ENCODE measurements around the gene HIGD2B. TPM values are rescaled to one million over a fixed set of nuclear protein-coding genes. Genes with fewer than 3 reads are reported as not detected.
"Not testable (repeated sequence)": the region's sequence is repeated elsewhere in the genome, so short reads cannot be mapped to it uniquely, and the experiment has no call there.

HIGD2B gene
- total RNA-seq, 1 experiment from 2014 or later = not detected

- no peaks in the 10 kb centered on the region for H3K27me3 ChIP-seq (replicated peaks; ENCODE audit: insufficient read depth, low read depth, low read length, poor library complexity)
- H3K36me3 ChIP-seq (ENCODE audit: insufficient read depth, low read length, poor library complexity, severe bottlenecking) = peaks cover 8% of the 10 kb centered on the region
- ChIA-PET POLR2A (ENCODE audit: low non-redundant PET) (no interaction called here), CTCF (no interaction called here)
- no TSS peak for BruUV-seq (replicated peaks)
- no peaks in the 10 kb centered on the region for H3K4me1 ChIP-seq (ENCODE audit: insufficient read depth, low read length, poor library complexity, severe bottlenecking)
- H3K27ac ChIP-seq (ENCODE audit: low read depth, low read length, poor library complexity, severe bottlenecking) = no peak overlapping the region
- no peak for DNase-seq (ENCODE audit: low spot score)
- intact Hi-C loops (cut with micrococcal nuclease; ENCODE audit: unreplicated experiment) = loop anchor here (10.0 kb wide), 1 partner anchor 358 kb away; no protein-coding TSS in a partner anchor
- TF ChIP-seq EZH2 (IDR thresholded peaks at IDR 0.05; ENCODE audit: borderline replicate concordance, low read depth, low read length, poor library complexity, severe bottlenecking) = no peak
- H3K9me3 ChIP-seq (ENCODE audit: low read depth, low read length, poor library complexity, severe bottlenecking) = no peaks in the 10 kb centered on the region
- no peak overlapping the region for H3K4me3 ChIP-seq (ENCODE audit: low read depth, low read length, poor library complexity, severe bottlenecking)
These were observed 41.2 kb upstream of the HIGD2B start for GRCh38 chr15:72727154-72727553.

DNA sequence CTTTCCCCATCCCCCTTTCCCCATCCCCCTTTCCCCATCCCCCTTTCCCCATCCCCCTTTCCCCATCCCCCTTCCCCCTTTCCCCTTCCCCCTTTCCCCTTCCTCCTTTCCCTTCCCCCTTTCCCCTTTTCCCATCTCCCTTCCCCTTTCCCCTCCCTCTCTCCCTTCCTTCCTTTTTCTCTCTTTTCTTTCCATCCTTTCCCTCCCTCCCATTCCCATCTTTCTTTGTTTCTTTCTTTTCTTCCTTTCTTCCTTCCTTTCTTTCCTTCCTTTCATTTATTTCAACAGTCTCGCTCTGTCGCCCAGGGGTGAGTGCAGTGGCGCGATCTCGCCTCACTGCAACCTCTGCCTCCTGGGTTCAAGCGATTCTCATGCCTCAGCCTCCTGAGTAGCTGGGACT lies 39.9 kb upstream of the HIGD2B start:
- intact Hi-C loops (cut with micrococcal nuclease; ENCODE audit: unreplicated experiment) = loop anchor here (10.0 kb wide), 1 partner anchor 359 kb away; no protein-coding TSS in a partner anchor
- H3K27ac ChIP-seq (ENCODE audit: low read depth, low read length, poor library complexity, severe bottlenecking); H3K27me3 ChIP-seq (replicated peaks; ENCODE audit: insufficient read depth, low read depth, low read length, poor library complexity); POLR2A ChIA-PET (ENCODE audit: low non-redundant PET); CTCF ChIA-PET; BruUV-seq (replicated peaks); H3K4me1 ChIP-seq (ENCODE audit: insufficient read depth, low read length, poor library complexity, severe bottlenecking); DNase-seq (ENCODE audit: low spot score); H3K36me3 ChIP-seq (ENCODE audit: insufficient read depth, low read length, poor library complexity, severe bottlenecking); H3K9me3 ChIP-seq (ENCODE audit: low read depth, low read length, poor library complexity, severe bottlenecking); H3K4me3 ChIP-seq (ENCODE audit: low read depth, low read length, poor library complexity, severe bottlenecking): not testable (repeated sequence)

GRCh38 chr15:72725446-72725845 lies 39.5 kb upstream of the HIGD2B start:
- CTCF ChIA-PET = no interaction called here
- BruUV-seq (replicated peaks) = no TSS peak

GRCh38 chr15:72724028-72724427 lies 38.0 kb upstream of the HIGD2B start:
- DNase-seq (ENCODE audit: low spot score) = no peak
- BruUV-seq (replicated peaks) = no TSS peak
- POLR2A ChIA-PET (ENCODE audit: low non-redundant PET) = no interaction called here

More at GRCh38 chr15:72725446-72725845, 39.5 kb upstream of the HIGD2B start:
- Histone ChIP-seq H3K27ac (ENCODE audit: low read depth, low read length, poor library complexity, severe bottlenecking) (no peak overlapping the region), H3K4me3 (ENCODE audit: low read depth, low read length, poor library complexity, severe bottlenecking) (no peak overlapping the region), H3K4me1 (ENCODE audit: insufficient read depth, low read length, poor library complexity, severe bottlenecking) (no peaks in the 10 kb centered on the region), H3K36me3 (ENCODE audit: insufficient read depth, low read length, poor library complexity, severe bottlenecking) (no peaks in the 10 kb centered on the region), H3K9me3 (ENCODE audit: low read depth, low read length, poor library complexity, severe bottlenecking) (no peaks in the 10 kb centered on the region), H3K27me3 (replicated peaks; ENCODE audit: insufficient read depth, low read depth, low read length, poor library complexity) (no peaks in the 10 kb centered on the region)
- DNase-seq (ENCODE audit: low spot score) = no peak
- TF ChIP-seq CTCF (conservative IDR thresholded peaks at IDR 0.05; ENCODE audit: low read depth, low read length) = no peak
- TF ChIP-seq EZH2 (IDR thresholded peaks at IDR 0.05; ENCODE audit: borderline replicate concordance, low read depth, low read length, poor library complexity, severe bottlenecking) = no peak
- POLR2A ChIA-PET (ENCODE audit: low non-redundant PET) = no interaction called here
- intact Hi-C loops (cut with micrococcal nuclease; ENCODE audit: unreplicated experiment) = loop anchor here (10.0 kb wide), 1 partner anchor 359 kb away; no protein-coding TSS in a partner anchor

More at GRCh38 chr15:72724028-72724427, 38.0 kb upstream of the HIGD2B start:
- Histone ChIP-seq H3K36me3 (ENCODE audit: insufficient read depth, low read length, poor library complexity, severe bottlenecking) (no peaks in the 10 kb centered on the region), H3K27ac (ENCODE audit: low read depth, low read length, poor library complexity, severe bottlenecking) (no peak overlapping the region), H3K4me3 (ENCODE audit: low read depth, low read length, poor library complexity, severe bottlenecking) (no peak overlapping the region), H3K9me3 (ENCODE audit: low read depth, low read length, poor library complexity, severe bottlenecking) (no peaks in the 10 kb centered on the region), H3K4me1 (ENCODE audit: insufficient read depth, low read length, poor library complexity, severe bottlenecking) (no peaks in the 10 kb centered on the region), H3K27me3 (replicated peaks; ENCODE audit: insufficient read depth, low read depth, low read length, poor library complexity) (no peaks in the 10 kb centered on the region)
- intact Hi-C loops (cut with micrococcal nuclease; ENCODE audit: unreplicated experiment) = loop anchor here (5.0 to 10.0 kb wide), 2 partner anchors 361 to 548 kb away; no protein-coding TSS in a partner anchor
- TF ChIP-seq CTCF (conservative IDR thresholded peaks at IDR 0.05; ENCODE audit: low read depth, low read length) (no peak), EZH2 (IDR thresholded peaks at IDR 0.05; ENCODE audit: borderline replicate concordance, low read depth, low read length, poor library complexity, severe bottlenecking) (no peak)
- CTCF ChIA-PET = no interaction called here

Data from A673 (cell line).